CD14-positive monocyte (primary cell): ENCODE measurements around the gene BAIAP2L1. TPM values are rescaled to one million over a fixed set of nuclear protein-coding genes. Genes with fewer than 3 reads are reported as not detected.

Source experiments
- DNase-seq, 3 donors: peaks; one replicate each; pipeline ENCODE4 v3.0.0-alpha.2; 2011 to 2022
- H2AFZ ChIP-seq: 2 replicates; pipeline ENCODE4 v1.6.0; 2012; ENCODE audit warnings: mild to moderate bottlenecking, low read depth, low read length, inconsistent platforms; ENCODE audit not compliant: insufficient read depth, poor library complexity, severe bottlenecking
- H3K27ac ChIP-seq, 2 donors: 1 replicate in 1 of 2; 2 replicates in 1 of 2; pipeline ENCODE4 v1.5.1; 2012 to 2013; ENCODE audit warnings: low read length in 2 of 2, control low read depth in 1 of 2, inconsistent platforms in 1 of 2, low read depth in 1 of 2, mild to moderate bottlenecking in 1 of 2
- H3K27me3 ChIP-seq, 2 donors: one replicate each; pipeline versions ENCODE4 v1.6.0 to v1.6.1; 2011 to 2013; ENCODE audit warnings: low read length in 2 of 2; ENCODE audit not compliant: control insufficient read depth in 2 of 2, insufficient read depth in 2 of 2
- H3K36me3 ChIP-seq, 2 donors: replicated peaks in 1 of 2; 1 replicate in 1 of 2; 2 replicates in 1 of 2; pipeline versions ENCODE4 v1.5.1 to v1.6.1; 2012 to 2013; ENCODE audit warnings: low read length in 2 of 2, control low read depth in 1 of 2, inconsistent platforms in 1 of 2, mild to moderate bottlenecking in 1 of 2; ENCODE audit not compliant: insufficient read depth in 2 of 2, control insufficient read depth in 1 of 2
- H3K4me1 ChIP-seq, 2 donors: 1 replicate in 1 of 2; 2 replicates in 1 of 2; pipeline versions ENCODE4 v1.5.1 to v1.6.1; 2012 to 2013; ENCODE audit warnings: low read length in 2 of 2, control low read depth in 1 of 2, inconsistent platforms in 1 of 2, mild to moderate bottlenecking in 1 of 2, moderate library complexity in 1 of 2; ENCODE audit not compliant: insufficient read depth in 2 of 2, control insufficient read depth in 1 of 2
- H3K4me2 ChIP-seq: replicated peaks from 2 replicates; pipeline ENCODE3; 2012; ENCODE audit warnings: low read length, moderate library complexity, mild to moderate bottlenecking; ENCODE audit not compliant: poor library complexity, severe bottlenecking; ENCODE audit errors: extremely low read depth
- H3K4me3 ChIP-seq, 3 experiments: fragments of 200-600 bp in 1 of 3; sonication (generic) in 1 of 3; replicated peaks in 1 of 3; 1 replicate in 2 of 3; 2 replicates in 1 of 3; pipeline ENCODE4 v1.5.1; 2011 to 2013; ENCODE audit warnings: low read length in 3 of 3, mild to moderate bottlenecking in 3 of 3, control low read depth in 2 of 3, low read depth in 2 of 3, inconsistent platforms in 1 of 3, moderate library complexity in 1 of 3
- H3K79me2 ChIP-seq: 2 replicates; pipeline ENCODE4 v1.6.0; 2012; ENCODE audit warnings: mild to moderate bottlenecking, control low read depth, inconsistent platforms, low read length, moderate library complexity; ENCODE audit not compliant: insufficient read depth
- H3K9ac ChIP-seq: 2 replicates; pipeline ENCODE4 v1.6.0; 2017; ENCODE audit warnings: low read length, mild to moderate bottlenecking; ENCODE audit not compliant: insufficient read depth, poor library complexity, severe bottlenecking
- H3K9me3 ChIP-seq, 2 donors: replicated peaks in 1 of 2; 1 replicate in 1 of 2; 2 replicates in 1 of 2; pipeline versions ENCODE4 v1.5.1 to v1.6.1; 2012 to 2013; ENCODE audit warnings: low read length in 2 of 2, control low read depth in 1 of 2; ENCODE audit not compliant: control insufficient read depth in 1 of 2, insufficient read depth in 1 of 2
- H4K20me1 ChIP-seq: 2 replicates; pipeline ENCODE4 v1.6.0; 2012; ENCODE audit warnings: mild to moderate bottlenecking, low read length, control low read depth, moderate library complexity; ENCODE audit not compliant: insufficient read depth
- H3K27ac Mint-ChIP-seq, 7 donors: one replicate each; pipeline ENCODE4 v1.8.0; 2020; ENCODE audit warnings: mild to moderate bottlenecking in 7 of 7, mixed read lengths in 7 of 7, moderate library complexity in 6 of 7, inconsistent platforms in 2 of 7
- H3K27me3 Mint-ChIP-seq, 3 donors: one replicate each; pipeline ENCODE4 v1.8.0; 2021 to 2022; ENCODE audit warnings: low read depth in 3 of 3, mild to moderate bottlenecking in 3 of 3, mixed read lengths in 3 of 3, moderate library complexity in 3 of 3, inconsistent platforms in 1 of 3
- H3K36me3 Mint-ChIP-seq, 2 donors: one replicate each; pipeline ENCODE4 v1.8.0; 2020; ENCODE audit warnings: mixed read lengths in 2 of 2, inconsistent platforms in 1 of 2, mild to moderate bottlenecking in 1 of 2
- H3K4me1 Mint-ChIP-seq: one replicate; pipeline ENCODE4 v1.8.0; 2020; ENCODE audit warnings: mild to moderate bottlenecking, mixed read lengths
- H3K4me3 Mint-ChIP-seq, 2 donors: one replicate each; pipeline ENCODE4 v1.8.0; 2020; ENCODE audit warnings: mild to moderate bottlenecking in 2 of 2, mixed read lengths in 2 of 2, moderate library complexity in 1 of 2
- H3K9me3 Mint-ChIP-seq, 7 donors: one replicate each; pipeline ENCODE4 v1.8.0; 2020 to 2022; ENCODE audit warnings: mixed read lengths in 7 of 7, mild to moderate bottlenecking in 6 of 7, moderate library complexity in 6 of 7, inconsistent platforms in 2 of 7
- CTCF ChIP-seq: fragments of 200-600 bp; IDR thresholded peaks from one replicate; pipeline ENCODE4 v1.8.0; 2022; ENCODE audit warnings: antibody characterized with exemption, mild to moderate bottlenecking
- whole genome bisulfite sequencing: methylation state at CpG from one replicate; pipeline ENCODE4 v1.1.5; 2013; ENCODE audit warnings: missing lambda C conversion rate; ENCODE audit not compliant: insufficient coverage; 5-methylcytosine and 5-hydroxymethylcytosine counted together
- intact Hi-C, 2 donors: fragments of 100-400 bp; cut with micrococcal nuclease; formaldehyde crosslinking; loops; one replicate each; pipeline versions ENCODE4 v1.15.0 to v1.15.1; 2023
- polyA plus RNA-seq, 3 donors: library from polyadenylated mRNA; depleted of rRNA in 1 of 3; unstranded in 2 of 3; stranded (reverse) in 1 of 3; fragments of 300-500 nt in 2 of 3; fragments of >200 nt in 1 of 3; fragmentation: Illumina TruSeq in 2 of 3; gene quantifications; 1 replicate in 2 of 3; 2 replicates in 1 of 3; pipeline ENCODE4 v1.2.3, GENCODE V29; 2012 to 2021

The BAIAP2L1 gene
- polyA plus RNA-seq, 3 donors = 0.17 to 0.52 TPM; not detected in 1

GRCh38 chr7:98241674-98242241 is 159.1 kb downstream of the BAIAP2L1 start:
- peak; percentile 46 for TF ChIP-seq CTCF
- no peak overlapping the region for H3K27ac ChIP-seq
- WGBS = 100% methylated on average over 14 of the region's 16 CpGs
- no peak overlapping the region for H3K4me3 Mint-ChIP-seq
- intact Hi-C loops = no loop called here
- peaks cover 39% of the 10 kb centered on the region for H4K20me1 ChIP-seq
- H3K4me2 ChIP-seq = no peak overlapping the region
- H3K4me3 ChIP-seq = no peak overlapping the region
- H3K79me2 ChIP-seq = no peaks in the 10 kb centered on the region
- peaks cover 0 to 4% (median 0%) of the 10 kb centered on the region in 7 donors for H3K9me3 Mint-ChIP-seq
- H3K4me1 ChIP-seq = peaks cover 19 to 20% of the 10 kb centered on the region in 2 donors
- no peak overlapping the region for H2AFZ ChIP-seq
- peaks cover 69 to 82% of the 10 kb centered on the region in 2 donors for H3K36me3 Mint-ChIP-seq
- H3K9ac ChIP-seq = no peak overlapping the region
- no peak overlapping the region for H3K27ac Mint-ChIP-seq
- H3K4me1 Mint-ChIP-seq = peaks cover 19% of the 10 kb centered on the region
- H3K9me3 ChIP-seq = no peaks in the 10 kb centered on the region
- peaks cover 59 to 67% of the 10 kb centered on the region in 2 donors for H3K36me3 ChIP-seq
- H3K27me3 ChIP-seq = no peaks in the 10 kb centered on the region
- no peak for DNase-seq
- peaks cover 0 to 4% (median 2%) of the 10 kb centered on the region in 3 donors for H3K27me3 Mint-ChIP-seq

Other genes with a start within 250 kb of the BAIAP2L1 start
- gene BHLHA15, start 189.7 kb downstream of the BAIAP2L1 start, polyA plus RNA-seq = not detected
- gene TECPR1, start 148.9 kb downstream of the BAIAP2L1 start, polyA plus RNA-seq = 10 to 100 TPM in 2 of 3 donors, 1 to 10 TPM in 1; 5.7 to 20.0 (median 10.2) TPM
- 100 to 1,000 TPM; 120 to 273 (median 149) TPM for gene BRI3, start 119.4 kb downstream of the BAIAP2L1 start, polyA plus RNA-seq
- not detected for gene NPTX2, start 216.2 kb upstream of the BAIAP2L1 start, polyA plus RNA-seq